Lower leg skin (tissue), 4 donors: ENCODE measurements around the gene MACF1. TPM values are rescaled to one million over a fixed set of nuclear protein-coding genes. Genes with fewer than 3 reads are reported as not detected.

Experiments
- DNase-seq, 2 donors: peaks; one replicate each; pipeline ENCODE4 v3.0.0-alpha.2; 2019; ENCODE audit warnings: low spot score in 2 of 2
- H3K4me3 ChIP-seq: fragments of 200-600 bp; sonication (generic); 2 replicates; pipeline ENCODE4 v1.5.1; 2017; ENCODE audit warnings: mild to moderate bottlenecking, low read depth; ENCODE audit not compliant: poor library complexity, severe bottlenecking
- CTCF ChIP-seq, 3 donors: fragments of 450-650 bp; IDR thresholded peaks; one replicate each; pipeline ENCODE4 v1.5.1; 2016; ENCODE audit warnings: antibody characterized with exemption in 3 of 3, mild to moderate bottlenecking in 3 of 3, moderate library complexity in 2 of 3
- POLR2A ChIP-seq, 2 donors: fragments of 450-650 bp; IDR thresholded peaks; one replicate each; pipeline ENCODE4 v1.6.1; 2016 to 2017; ENCODE audit warnings: antibody characterized with exemption in 2 of 2, mild to moderate bottlenecking in 1 of 2, moderate library complexity in 1 of 2
- WGBS, 2 donors: methylation state at CpG; one replicate each; pipeline ENCODE4 v1.1.5; 2018; 5-methylcytosine and 5-hydroxymethylcytosine counted together
- intact Hi-C: fragments of 100-400 bp; cut with DNase I; formaldehyde crosslinking; loops from one replicate; pipeline ENCODE4 v1.15.0; 2023; ENCODE audit warnings: low total_unique reads
- total RNA-seq, 4 donors: library from RNA; depleted of rRNA; stranded (reverse); fragments of >200 nt; gene quantifications; one replicate each; pipeline ENCODE4 v1.1.0, GENCODE V29; 2016

Gene MACF1
- total RNA-seq, 4 donors from 2014 or later, result 427 to 686 (median 463) TPM

GRCh38 chr1:39275836-39276507 is 71.5 kb downstream of the MACF1 start:
- intact Hi-C loops, result no loop called here
- WGBS, 2 donors, result 46 to 65% methylated on average over 6 of the region's 6 CpGs
- no peak overlapping the region for H3K4me3 ChIP-seq
- no peak for DNase-seq
- no peak for TF ChIP-seq CTCF (IDR thresholded peaks at IDR 0.05)

- TF ChIP-seq CTCF (IDR thresholded peaks at IDR 0.05) (no peak), POLR2A (IDR thresholded peaks at IDR 0.05) (no peak)
- intact Hi-C loops, result no loop called here
- no peak for DNase-seq
- no peak overlapping the region for H3K4me3 ChIP-seq
These were observed 73.4 kb downstream of the MACF1 start for GRCh38 chr1:39277879-39278278.

GRCh38 chr1:39282537-39283216 is 78.2 kb downstream of the MACF1 start:
- WGBS, 2 donors, result 76 to 80% methylated on average over 8 of the region's 8 CpGs
- TF ChIP-seq CTCF (IDR thresholded peaks at IDR 0.05), result no peak
- no peak for TF ChIP-seq POLR2A (IDR thresholded peaks at IDR 0.05)
- intact Hi-C loops, result no loop called here
- no peak overlapping the region for H3K4me3 ChIP-seq
- no peak for DNase-seq

- DNase-seq, result no peak
- WGBS, 2 donors, result 76 to 89% methylated on average over 1 of the region's 1 CpG
- TF ChIP-seq CTCF (IDR thresholded peaks at IDR 0.05) (no peak), POLR2A (IDR thresholded peaks at IDR 0.05) (no peak)
- intact Hi-C loops, result no loop called here
- H3K4me3 ChIP-seq, result no peak overlapping the region
These were observed 79.4 kb downstream of the MACF1 start for GRCh38 chr1:39283858-39284257.

- intact Hi-C loops, result no loop called here
- no peak overlapping the region for H3K4me3 ChIP-seq
- 95 to 96% methylated on average over 1 of the region's 1 CpG for WGBS, 2 donors
- TF ChIP-seq CTCF (IDR thresholded peaks at IDR 0.05), result no peak
- no peak for TF ChIP-seq POLR2A (IDR thresholded peaks at IDR 0.05)
- DNase-seq, result no peak
These were observed 83.0 kb downstream of the MACF1 start for GRCh38 chr1:39287541-39287940.
